ENCODE results near the gene TMEM52.

DNA sequence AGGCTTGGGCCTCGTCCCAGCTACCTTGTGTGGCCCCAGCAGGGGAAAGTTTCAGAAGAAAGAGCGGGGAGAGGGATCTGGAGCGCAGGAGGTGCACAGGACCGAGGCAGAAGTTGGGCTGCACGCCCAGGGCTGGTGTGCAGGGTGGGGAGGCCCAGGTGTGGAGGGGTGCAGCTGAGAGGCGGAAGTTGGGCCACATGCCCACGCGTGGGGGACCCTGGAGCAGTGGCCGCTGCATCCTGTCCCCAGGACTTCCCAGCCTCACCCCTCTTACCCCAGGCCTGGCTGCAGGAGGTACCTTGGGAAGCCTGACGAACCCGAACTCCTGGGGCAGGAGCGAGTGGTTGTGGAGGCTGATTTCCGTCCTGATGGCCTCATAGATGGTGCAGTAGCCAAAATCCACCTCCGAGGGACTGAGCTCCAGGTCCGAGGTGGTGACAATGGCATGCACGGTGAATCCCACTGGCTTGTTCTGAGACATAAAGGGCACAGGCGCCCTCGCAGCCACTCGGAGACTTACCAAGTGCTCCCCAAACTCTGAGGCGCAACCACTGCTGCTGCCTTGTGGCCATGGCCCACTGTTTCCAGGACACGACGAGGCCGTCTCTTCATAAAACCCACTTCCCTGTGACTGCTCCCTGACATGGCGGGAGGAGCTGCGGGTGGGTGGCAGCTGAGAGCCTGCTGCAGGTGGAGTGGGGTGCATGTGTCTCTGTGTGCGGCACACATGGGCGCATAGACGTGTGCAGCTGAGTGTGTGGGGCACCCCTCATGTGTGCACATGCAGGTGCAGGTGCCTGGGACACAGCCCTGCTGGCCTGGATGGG, 20.4 kb upstream of the TMEM52 start:
- TF ChIP-seq, protein P1, sequence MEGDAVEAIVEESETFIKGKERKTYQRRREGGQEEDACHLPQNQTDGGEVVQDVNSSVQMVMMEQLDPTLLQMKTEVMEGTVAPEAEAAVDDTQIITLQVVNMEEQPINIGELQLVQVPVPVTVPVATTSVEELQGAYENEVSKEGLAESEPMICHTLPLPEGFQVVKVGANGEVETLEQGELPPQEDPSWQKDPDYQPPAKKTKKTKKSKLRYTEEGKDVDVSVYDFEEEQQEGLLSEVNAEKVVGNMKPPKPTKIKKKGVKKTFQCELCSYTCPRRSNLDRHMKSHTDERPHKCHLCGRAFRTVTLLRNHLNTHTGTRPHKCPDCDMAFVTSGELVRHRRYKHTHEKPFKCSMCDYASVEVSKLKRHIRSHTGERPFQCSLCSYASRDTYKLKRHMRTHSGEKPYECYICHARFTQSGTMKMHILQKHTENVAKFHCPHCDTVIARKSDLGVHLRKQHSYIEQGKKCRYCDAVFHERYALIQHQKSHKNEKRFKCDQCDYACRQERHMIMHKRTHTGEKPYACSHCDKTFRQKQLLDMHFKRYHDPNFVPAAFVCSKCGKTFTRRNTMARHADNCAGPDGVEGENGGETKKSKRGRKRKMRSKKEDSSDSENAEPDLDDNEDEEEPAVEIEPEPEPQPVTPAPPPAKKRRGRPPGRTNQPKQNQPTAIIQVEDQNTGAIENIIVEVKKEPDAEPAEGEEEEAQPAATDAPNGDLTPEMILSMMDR (conservative IDR thresholded peaks at IDR 0.05 in 1 of 2, IDR thresholded peaks at IDR 0.05 in 1 of 2; ENCODE audit: extremely low read depth in 1 of 2, insufficient read depth in 1 of 2, low read depth in 1 of 2, low read length in 2 of 2), result no peak
- TF ChIP-seq EZH2 (IDR thresholded peaks at IDR 0.05; ENCODE audit: borderline replicate concordance, low read length), result no peak
